Measurements from ENCODE around the gene NPY5R.

NPY5R gene

DNA sequence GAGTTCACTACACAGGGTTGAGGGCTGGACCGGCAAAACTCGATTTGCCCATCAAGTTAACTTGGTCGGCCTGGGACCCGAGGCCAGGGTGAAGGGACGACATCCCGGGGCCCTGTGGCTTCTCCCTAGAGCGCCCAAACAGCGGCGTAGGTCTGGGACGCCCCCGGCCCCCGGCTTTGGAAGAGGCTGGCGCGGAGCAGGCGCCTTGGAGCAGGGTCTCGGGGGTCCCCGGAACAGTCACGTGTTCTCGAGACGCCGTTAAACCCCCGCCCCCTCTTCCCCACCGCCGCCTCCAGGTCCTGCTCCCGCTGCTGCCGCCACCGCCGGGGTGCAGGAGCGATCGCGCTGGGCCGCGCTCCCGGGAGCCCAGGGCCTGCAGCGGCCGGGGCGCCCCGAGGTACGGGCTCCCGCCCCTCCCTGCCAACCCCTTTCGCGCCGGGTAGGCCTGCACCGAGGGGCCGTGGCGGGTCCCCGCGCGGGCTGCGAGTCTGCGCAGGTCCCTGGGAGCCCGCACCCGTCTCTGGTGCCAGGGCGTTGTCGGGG, at the start of gene NPY5R:
Gene NPY5R, plus strand, starts transcription at position 289 of the 543 bp plus-strand sequence. CDS start 6,382 bp downstream, outside the sequence.
- TF ChIP-seq EP300 (IDR thresholded peaks at IDR 0.05; ENCODE audit: borderline replicate concordance): no peak
- no peak for TF ChIP-seq RAD21 (IDR thresholded peaks at IDR 0.05; ENCODE audit: low read depth)
- TF ChIP-seq TAF1 (IDR thresholded peaks at IDR 0.05; ENCODE audit: low read depth): no peak
- no peak for TF ChIP-seq MAX (IDR thresholded peaks at IDR 0.05)
- no peak for TF ChIP-seq EGR1 (IDR thresholded peaks at IDR 0.05)
- TF ChIP-seq CREB1 (IDR thresholded peaks at IDR 0.05; ENCODE audit: low read depth): no peak
- no peak for TF ChIP-seq TCF12 (IDR thresholded peaks at IDR 0.05; ENCODE audit: low read depth)

GRCh38 chr4:163295138-163295537, 48.6 kb upstream of the NPY5R start:
- TF ChIP-seq MAX (IDR thresholded peaks at IDR 0.05) (no peak), ZBTB7A (IDR thresholded peaks at IDR 0.05; ENCODE audit: low read depth) (no peak), TEAD4 (IDR thresholded peaks at IDR 0.05) (no peak), CEBPB (IDR thresholded peaks at IDR 0.05) (no peak), NFIC (IDR thresholded peaks at IDR 0.05) (no peak), CREB1 (IDR thresholded peaks at IDR 0.05; ENCODE audit: low read depth) (no peak), YY1 (IDR thresholded peaks at IDR 0.05; ENCODE audit: low read depth) (no peak), REST (IDR thresholded peaks at IDR 0.05; ENCODE audit: low read depth) (no peak), USF1 (IDR thresholded peaks at IDR 0.05) (no peak), EP300 (IDR thresholded peaks at IDR 0.05; ENCODE audit: borderline replicate concordance) (no peak)

DNA sequence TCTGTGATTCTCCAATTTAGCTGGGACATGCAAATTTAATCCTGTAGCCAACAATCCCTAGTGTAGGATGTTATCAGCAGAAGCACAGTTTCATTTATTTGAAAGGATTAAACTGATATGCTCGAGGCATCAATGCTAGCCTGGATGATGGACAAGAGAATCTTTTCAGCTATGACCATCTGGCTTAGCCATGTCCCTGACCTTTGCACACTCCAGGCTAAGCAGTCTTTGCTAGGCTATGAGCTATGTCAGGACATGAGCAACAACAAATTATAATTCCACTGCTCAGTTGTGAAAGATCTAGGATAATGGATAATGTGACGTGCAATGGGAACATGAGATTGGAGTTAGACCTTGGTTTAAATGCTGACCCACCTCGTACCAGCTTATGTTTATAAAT, 43.2 kb upstream of the NPY5R start:
- no peak for TF ChIP-seq TAF1 (IDR thresholded peaks at IDR 0.05; ENCODE audit: low read depth)
- TF ChIP-seq RAD21 (IDR thresholded peaks at IDR 0.05; ENCODE audit: low read depth): no peak
- no peak for TF ChIP-seq MAX (IDR thresholded peaks at IDR 0.05)
- no peak for TF ChIP-seq REST (IDR thresholded peaks at IDR 0.05; ENCODE audit: low read depth)
- TF ChIP-seq EP300 (IDR thresholded peaks at IDR 0.05; ENCODE audit: borderline replicate concordance): no peak
- no peak for TF ChIP-seq NFIC (IDR thresholded peaks at IDR 0.05)
- TF ChIP-seq EGR1 (IDR thresholded peaks at IDR 0.05): no peak
- no peak for TF ChIP-seq ZBTB7A (IDR thresholded peaks at IDR 0.05; ENCODE audit: low read depth)
- no peak for TF ChIP-seq TCF12 (IDR thresholded peaks at IDR 0.05; ENCODE audit: low read depth)
- no peak for TF ChIP-seq FOXM1 (IDR thresholded peaks at IDR 0.05; ENCODE audit: borderline replicate concordance, low read depth)
- no peak for TF ChIP-seq CREB1 (IDR thresholded peaks at IDR 0.05; ENCODE audit: low read depth)
- TF ChIP-seq YY1 (IDR thresholded peaks at IDR 0.05; ENCODE audit: low read depth): no peak
- no peak for TF ChIP-seq CEBPB (IDR thresholded peaks at IDR 0.05)
- TF ChIP-seq TEAD4 (IDR thresholded peaks at IDR 0.05): no peak
- TF ChIP-seq USF1 (IDR thresholded peaks at IDR 0.05): no peak

DNA sequence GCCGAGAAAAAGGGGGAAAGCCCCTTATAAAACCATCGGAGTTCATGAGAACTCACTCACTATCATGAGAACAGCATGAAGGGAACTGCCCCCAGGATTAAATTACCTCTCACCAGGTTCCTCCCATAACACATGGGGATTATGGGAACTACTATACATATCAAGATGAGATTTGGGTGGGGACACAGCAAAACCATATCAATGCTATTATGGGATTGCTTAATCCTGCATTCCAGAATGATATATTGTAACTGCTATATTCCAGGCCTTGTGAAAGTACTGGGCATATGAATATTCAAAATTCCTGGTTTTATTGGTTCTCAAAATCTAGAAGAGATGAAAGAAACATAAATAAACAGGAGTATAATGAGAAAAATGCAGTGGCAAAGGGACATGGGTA, 40.6 kb upstream of the NPY5R start:
- TF ChIP-seq FOXM1 (IDR thresholded peaks at IDR 0.05; ENCODE audit: borderline replicate concordance, low read depth) (no peak), TCF12 (IDR thresholded peaks at IDR 0.05; ENCODE audit: low read depth) (no peak), YY1 (IDR thresholded peaks at IDR 0.05; ENCODE audit: low read depth) (no peak), EGR1 (IDR thresholded peaks at IDR 0.05) (no peak), ZBTB7A (IDR thresholded peaks at IDR 0.05; ENCODE audit: low read depth) (no peak), NFIC (IDR thresholded peaks at IDR 0.05) (no peak), CREB1 (IDR thresholded peaks at IDR 0.05; ENCODE audit: low read depth) (no peak), REST (IDR thresholded peaks at IDR 0.05; ENCODE audit: low read depth) (no peak), EP300 (IDR thresholded peaks at IDR 0.05; ENCODE audit: borderline replicate concordance) (no peak), TEAD4 (IDR thresholded peaks at IDR 0.05) (no peak), CEBPB (IDR thresholded peaks at IDR 0.05) (no peak), TAF1 (IDR thresholded peaks at IDR 0.05; ENCODE audit: low read depth) (no peak), RAD21 (IDR thresholded peaks at IDR 0.05; ENCODE audit: low read depth) (no peak), MAX (IDR thresholded peaks at IDR 0.05) (no peak), USF1 (IDR thresholded peaks at IDR 0.05) (no peak)
